Parathyroid adenoma (tissue), 2 donors: ENCODE results near the gene PDCD7.
"Not testable (repeated sequence)": the region's sequence is repeated elsewhere in the genome, so short reads cannot be mapped to it uniquely, and the experiment has no call there.

Source experiments
- H2AFZ ChIP-seq: fragments of 300-600 bp; sonication (generic); one replicate; pipeline ENCODE4 v1.7.0; 2017; ENCODE audit warnings: antibody characterized with exemption, mild to moderate bottlenecking
- H3K27ac ChIP-seq: fragments of 300-600 bp; sonication (generic); one replicate; pipeline ENCODE4 v1.7.0; 2017
- H3K27me3 ChIP-seq: fragments of 300-600 bp; sonication (generic); one replicate; pipeline ENCODE4 v1.7.0; 2017; ENCODE audit warnings: low read length; ENCODE audit not compliant: control insufficient read depth, insufficient read depth
- H3K36me3 ChIP-seq: fragments of 300-600 bp; sonication (generic); one replicate; pipeline ENCODE4 v1.7.0; 2017; ENCODE audit warnings: low read length; ENCODE audit not compliant: control insufficient read depth, insufficient read depth
- H3K4me1 ChIP-seq: fragments of 300-600 bp; sonication (generic); one replicate; pipeline ENCODE4 v1.7.0; 2017; ENCODE audit warnings: control low read depth
- H3K4me2 ChIP-seq: fragments of 300-600 bp; sonication (generic); one replicate; pipeline ENCODE4 v1.7.0; 2017; ENCODE audit warnings: low read length
- H3K4me3 ChIP-seq: fragments of 300-600 bp; sonication (generic); one replicate; pipeline ENCODE4 v1.7.0; 2017; ENCODE audit warnings: low read depth, low read length
- H3K79me2 ChIP-seq: fragments of 300-600 bp; sonication (generic); one replicate; pipeline ENCODE4 v1.7.0; 2017; ENCODE audit warnings: control low read depth
- H3K9ac ChIP-seq: fragments of 300-600 bp; sonication (generic); one replicate; pipeline ENCODE4 v1.7.0; 2017; ENCODE audit warnings: mild to moderate bottlenecking
- H3K9me3 ChIP-seq: fragments of 300-600 bp; sonication (generic); one replicate; pipeline ENCODE4 v1.7.0; 2017; ENCODE audit warnings: low read length; ENCODE audit not compliant: control insufficient read depth
- TF ChIP-seq, protein P1 (sequence below): fragments of 300-600 bp; sonication (generic); IDR thresholded peaks from one replicate; pipeline ENCODE4 v1.7.0; 2017; ENCODE audit warnings: antibody characterized with exemption, mild to moderate bottlenecking
- donor health status: primary hyperparathyroidism.

The PDCD7 gene

DNA sequence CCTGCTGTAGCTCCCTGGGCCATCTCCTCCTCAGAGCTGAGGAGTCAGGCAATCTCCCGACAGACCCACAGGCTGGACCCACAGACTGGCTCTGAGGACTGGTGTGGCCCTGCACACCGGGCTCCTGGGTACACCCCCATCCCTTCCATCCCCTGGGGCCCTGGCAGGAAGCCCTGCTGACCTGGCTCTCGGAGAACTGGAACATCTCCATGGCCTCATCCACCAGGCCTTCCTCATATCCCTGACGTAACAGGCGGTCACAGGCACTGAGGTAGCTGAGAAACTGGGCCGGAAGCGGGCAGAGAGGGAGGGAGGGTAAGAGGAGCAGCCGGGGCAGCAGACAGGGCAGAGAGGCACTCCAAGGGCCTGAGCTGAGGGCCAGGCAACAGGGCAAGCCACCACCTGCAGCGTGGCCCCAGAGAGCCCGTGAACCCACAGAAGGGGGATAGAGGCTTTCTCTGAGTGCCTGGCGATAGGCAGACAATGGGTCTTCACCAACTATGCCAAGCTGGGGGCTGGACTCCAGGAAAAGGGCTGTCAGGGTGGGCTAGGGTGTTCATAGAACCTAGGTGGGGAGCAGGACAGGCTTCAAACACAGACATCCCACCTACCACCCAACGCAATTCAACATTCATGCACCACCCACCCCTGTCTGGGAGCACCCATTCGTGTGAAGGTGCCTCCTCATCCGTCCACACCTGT lies 39.2 kb downstream of the PDCD7 start:
- no peak overlapping the region for H3K4me3 ChIP-seq
- H3K27me3 ChIP-seq = no peaks in the 10 kb centered on the region
- H3K9me3 ChIP-seq = no peaks in the 10 kb centered on the region
- H3K36me3 ChIP-seq = no peaks in the 10 kb centered on the region
- H3K9ac ChIP-seq = no peak overlapping the region
- TF ChIP-seq, protein P1, sequence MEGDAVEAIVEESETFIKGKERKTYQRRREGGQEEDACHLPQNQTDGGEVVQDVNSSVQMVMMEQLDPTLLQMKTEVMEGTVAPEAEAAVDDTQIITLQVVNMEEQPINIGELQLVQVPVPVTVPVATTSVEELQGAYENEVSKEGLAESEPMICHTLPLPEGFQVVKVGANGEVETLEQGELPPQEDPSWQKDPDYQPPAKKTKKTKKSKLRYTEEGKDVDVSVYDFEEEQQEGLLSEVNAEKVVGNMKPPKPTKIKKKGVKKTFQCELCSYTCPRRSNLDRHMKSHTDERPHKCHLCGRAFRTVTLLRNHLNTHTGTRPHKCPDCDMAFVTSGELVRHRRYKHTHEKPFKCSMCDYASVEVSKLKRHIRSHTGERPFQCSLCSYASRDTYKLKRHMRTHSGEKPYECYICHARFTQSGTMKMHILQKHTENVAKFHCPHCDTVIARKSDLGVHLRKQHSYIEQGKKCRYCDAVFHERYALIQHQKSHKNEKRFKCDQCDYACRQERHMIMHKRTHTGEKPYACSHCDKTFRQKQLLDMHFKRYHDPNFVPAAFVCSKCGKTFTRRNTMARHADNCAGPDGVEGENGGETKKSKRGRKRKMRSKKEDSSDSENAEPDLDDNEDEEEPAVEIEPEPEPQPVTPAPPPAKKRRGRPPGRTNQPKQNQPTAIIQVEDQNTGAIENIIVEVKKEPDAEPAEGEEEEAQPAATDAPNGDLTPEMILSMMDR = no peak
- no peak overlapping the region for H3K4me2 ChIP-seq
- H3K79me2 ChIP-seq = no peaks in the 10 kb centered on the region
- no peaks in the 10 kb centered on the region for H3K4me1 ChIP-seq
- no peak overlapping the region for H3K27ac ChIP-seq
- H2AFZ ChIP-seq = no peak overlapping the region

DNA sequence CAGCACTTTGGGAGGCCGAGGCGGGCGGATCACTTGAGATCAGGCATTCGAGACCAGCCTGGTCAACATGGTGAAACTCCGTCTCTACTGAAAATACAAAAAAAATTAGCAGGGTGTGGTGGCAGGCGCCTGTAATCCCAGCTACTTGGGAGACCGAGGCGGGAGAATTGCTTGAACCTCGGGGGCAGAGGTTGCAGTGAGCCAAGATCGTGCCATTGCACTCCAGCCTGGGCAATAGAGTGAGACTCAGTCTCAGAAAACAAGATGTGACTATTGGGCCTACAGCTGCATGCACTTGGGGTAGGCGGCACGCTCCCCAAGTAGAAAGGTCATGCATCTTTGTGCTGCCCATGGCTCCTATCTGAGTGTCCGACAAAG lies 39.8 kb downstream of the PDCD7 start:
- not testable (repeated sequence) for H2AFZ ChIP-seq, H3K4me1 ChIP-seq, H3K27ac ChIP-seq, H3K36me3 ChIP-seq, H3K9me3 ChIP-seq, H3K27me3 ChIP-seq, H3K79me2 ChIP-seq, H3K4me2 ChIP-seq, H3K4me3 ChIP-seq, H3K9ac ChIP-seq

DNA sequence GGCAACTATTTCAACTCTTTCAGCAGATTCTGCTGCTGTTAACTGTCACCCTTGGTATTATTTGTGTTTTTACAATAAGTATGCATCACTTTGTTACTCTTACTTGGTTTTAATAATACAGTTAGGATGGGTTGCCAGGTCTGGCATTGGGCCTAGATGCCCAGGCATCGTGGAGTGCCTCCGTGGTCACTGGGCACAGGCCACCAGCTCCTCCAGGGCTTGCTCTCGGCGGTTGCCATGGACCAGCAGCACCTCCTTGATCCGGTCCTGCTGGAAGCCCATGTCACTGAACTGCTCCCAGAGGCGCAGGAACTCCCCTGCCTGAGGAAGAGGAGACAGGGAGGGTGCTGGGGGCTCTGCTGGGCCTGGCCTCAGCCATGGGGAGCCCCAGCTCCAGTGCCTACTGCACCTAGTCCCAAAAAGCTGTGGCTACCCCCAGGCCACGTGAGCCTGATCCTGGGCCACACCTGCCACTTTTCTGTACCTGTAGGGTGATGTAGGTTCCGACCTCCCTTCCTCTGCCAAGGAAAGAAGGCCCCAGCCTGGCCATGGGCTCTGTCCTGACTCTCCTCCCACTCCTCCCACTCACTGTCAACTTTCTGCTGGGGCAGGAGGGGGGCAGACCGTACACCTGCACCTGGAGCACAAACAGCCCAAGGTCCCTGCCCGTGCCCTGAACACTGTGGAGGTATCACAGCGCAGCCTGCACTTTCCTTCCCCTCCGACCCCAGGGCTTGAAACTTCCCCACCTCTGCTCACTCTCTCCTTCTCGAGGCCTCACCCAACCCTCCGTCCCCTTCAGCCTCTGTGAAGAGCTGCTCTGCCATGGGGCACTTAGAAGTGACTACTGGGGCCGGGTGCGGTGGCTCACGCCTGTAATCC lies 40.5 kb downstream of the PDCD7 start:
- Histone ChIP-seq H3K4me2 (no peak overlapping the region), H3K27ac (no peak overlapping the region), H3K9me3 (no peaks in the 10 kb centered on the region), H2AFZ (no peak overlapping the region), H3K27me3 (no peaks in the 10 kb centered on the region), H3K4me3 (no peak overlapping the region), H3K4me1 (no peaks in the 10 kb centered on the region), H3K36me3 (no peaks in the 10 kb centered on the region), H3K79me2 (no peaks in the 10 kb centered on the region), H3K9ac (no peak overlapping the region)
- TF ChIP-seq, protein P1 = no peak

DNA sequence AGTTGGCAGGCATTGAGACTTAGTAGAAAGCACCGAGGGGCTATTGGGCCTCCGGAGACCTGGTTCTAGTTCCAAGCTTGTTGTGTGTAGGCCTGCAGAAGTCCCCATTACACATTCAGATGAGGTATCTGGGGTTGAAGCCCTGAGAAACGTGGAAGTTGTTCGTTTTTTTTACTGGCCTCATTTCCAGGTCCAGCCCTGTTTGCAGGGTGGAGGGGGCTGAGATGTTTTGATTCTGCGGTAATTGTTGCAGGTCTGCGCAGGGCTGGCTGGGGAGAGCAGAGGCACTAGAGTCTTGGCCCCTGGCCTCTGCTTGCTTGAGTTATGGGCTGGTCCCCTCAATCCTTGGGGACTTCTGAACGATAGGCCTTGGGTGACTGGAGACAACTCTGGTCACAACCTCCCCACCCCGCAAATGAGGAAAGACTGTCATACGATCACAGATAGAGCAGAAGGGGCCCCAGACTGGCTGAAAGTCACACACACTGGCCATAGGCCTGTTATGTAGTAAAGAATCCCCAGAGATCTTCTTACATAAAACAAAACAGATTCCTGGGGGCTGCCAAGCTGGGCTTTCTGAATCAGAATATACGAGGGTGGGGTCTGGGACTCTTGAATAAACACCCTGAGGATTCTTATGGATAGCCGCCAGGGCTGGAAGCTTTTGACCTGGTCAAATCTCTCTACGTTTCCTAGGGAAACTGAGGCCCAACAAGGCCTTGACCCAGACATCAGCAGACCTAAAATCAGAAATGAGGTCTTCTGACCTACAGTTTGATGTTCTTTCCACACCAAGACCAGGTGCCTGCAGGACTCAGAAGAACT lies 41.5 kb downstream of the PDCD7 start:
- no peaks in the 10 kb centered on the region for H3K79me2 ChIP-seq
- H3K4me2 ChIP-seq = no peak overlapping the region
- TF ChIP-seq, protein P1 = no peak
- H3K4me3 ChIP-seq = no peak overlapping the region
- H3K27me3 ChIP-seq = no peaks in the 10 kb centered on the region
- H3K9me3 ChIP-seq = no peaks in the 10 kb centered on the region
- no peak overlapping the region for H3K9ac ChIP-seq
- H3K4me1 ChIP-seq = no peaks in the 10 kb centered on the region
- no peaks in the 10 kb centered on the region for H3K36me3 ChIP-seq
- no peak overlapping the region for H3K27ac ChIP-seq
- H2AFZ ChIP-seq = no peak overlapping the region
